Lung microvascular endothelial cell (primary cell): ENCODE results near the gene CPZ. TPM values are rescaled to one million over a fixed set of nuclear protein-coding genes. Genes with fewer than 3 reads are reported as not detected.

Experiments used
- total RNA-seq: library from RNA; depleted of rRNA; stranded (reverse); fragments of >200 nt; gene quantifications from 2 replicates; pipeline ENCODE4 v1.2.1, GENCODE V29; 2014

Gene CPZ
- total RNA-seq, 1 donor from 2014 or later = not detected

Other genes starting within 250 kb of the CPZ start
- 22.6 and 24.0 TPM in 2 replicates for gene ACOX3, start 152.0 kb upstream of the CPZ start, total RNA-seq
- 6.3 and 9.9 TPM in 2 replicates for gene TRMT44, start 152.0 kb upstream of the CPZ start, total RNA-seq
- not detected in 2 replicates for gene GPR78, start 12.4 kb upstream of the CPZ start, total RNA-seq